T1000 (cell line): ENCODE data around the gene CD2.

Source experiments
- DNase-seq: peaks from one replicate; lab custom pipeline; 2025; ENCODE audit warnings: mixed read lengths; lab: John Stamatoyannopoulos, UW

Gene CD2

DNA sequence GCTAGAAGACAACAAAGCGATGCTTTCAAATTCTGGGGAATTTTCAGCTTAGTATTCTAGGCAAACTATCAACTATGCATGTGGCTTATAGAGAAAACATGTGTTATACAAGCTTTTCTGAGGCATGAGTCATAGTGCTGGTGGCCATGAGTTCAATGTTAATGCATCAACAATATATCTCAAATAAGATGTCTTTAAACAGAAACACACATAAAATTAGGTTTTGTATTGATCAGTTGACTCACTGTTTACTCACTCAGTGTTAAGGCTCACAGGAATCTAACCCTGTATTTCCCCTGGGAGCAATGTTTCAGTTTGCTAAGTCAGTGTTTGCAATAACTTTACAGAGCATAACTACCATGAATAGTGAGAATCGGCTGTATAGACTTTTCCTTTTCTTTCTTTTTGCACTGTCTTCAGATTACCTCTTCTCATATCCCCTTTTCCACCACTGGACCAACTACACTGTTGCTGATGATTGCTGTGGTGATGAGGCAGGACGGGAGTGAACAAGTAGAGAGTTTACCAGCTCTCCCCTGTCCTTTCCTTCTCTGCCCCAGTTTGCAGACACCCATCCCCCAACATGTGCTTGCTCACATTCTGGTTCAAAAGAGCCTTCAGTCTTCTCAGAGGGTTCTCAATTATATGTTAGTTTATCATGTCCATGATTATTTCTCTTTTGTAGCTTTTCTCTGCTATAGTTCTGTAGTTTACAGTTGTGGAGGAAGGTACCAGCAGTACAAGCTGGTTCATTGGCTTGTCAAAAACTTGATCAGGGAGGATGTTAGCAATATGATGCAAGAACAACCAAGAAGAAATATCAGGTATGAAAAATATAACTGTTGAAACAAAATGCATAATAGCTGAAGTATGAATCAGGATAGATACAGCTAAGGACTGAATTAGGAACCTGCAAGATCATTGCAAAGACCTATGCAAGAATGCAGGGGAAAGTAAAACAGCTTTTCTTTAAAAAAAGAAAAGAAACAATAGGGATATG lies 23.9 kb downstream of the CD2 start:
- DNase-seq: peak; percentile 34

DNA sequence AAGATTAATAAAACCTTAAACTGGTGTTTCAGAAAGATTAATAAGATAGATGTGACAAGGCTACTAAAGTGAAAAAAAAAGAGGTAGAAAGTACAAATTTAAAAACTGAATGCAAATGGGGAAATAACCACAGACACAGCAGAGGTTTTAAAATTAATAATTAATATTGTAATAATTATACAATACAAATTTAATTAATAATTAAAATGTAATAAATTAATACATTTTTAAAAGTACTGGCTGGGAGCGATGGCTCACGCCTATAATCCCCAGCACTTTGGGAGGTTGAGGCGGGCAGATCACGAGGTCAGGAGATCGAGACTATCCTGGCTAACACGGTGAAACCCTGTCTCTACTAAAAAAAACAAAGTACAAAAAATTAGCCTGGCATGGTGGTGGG lies 26.8 kb downstream of the CD2 start:
- DNase-seq: no peak

DNA sequence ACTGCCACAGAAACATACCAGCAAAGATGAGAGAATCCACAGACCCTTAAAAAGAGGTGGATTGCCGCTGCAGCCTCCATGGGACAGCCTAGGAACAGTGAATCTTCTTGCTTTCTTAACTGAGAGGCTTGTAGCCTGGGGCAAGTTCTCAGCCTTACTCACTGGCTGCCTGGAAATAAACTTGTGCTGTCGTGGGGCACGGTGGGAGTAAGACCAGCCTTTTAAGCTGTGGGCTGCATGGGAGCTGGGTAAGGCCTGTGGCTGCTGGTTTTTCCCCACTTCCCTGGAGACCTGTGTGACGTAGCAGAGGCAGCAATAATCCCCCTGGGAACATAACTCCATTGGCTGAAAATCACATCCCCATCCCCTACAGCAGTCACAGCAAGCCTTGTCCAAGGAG lies 30.8 kb downstream of the CD2 start:
- peak; percentile 38 for DNase-seq

DNA sequence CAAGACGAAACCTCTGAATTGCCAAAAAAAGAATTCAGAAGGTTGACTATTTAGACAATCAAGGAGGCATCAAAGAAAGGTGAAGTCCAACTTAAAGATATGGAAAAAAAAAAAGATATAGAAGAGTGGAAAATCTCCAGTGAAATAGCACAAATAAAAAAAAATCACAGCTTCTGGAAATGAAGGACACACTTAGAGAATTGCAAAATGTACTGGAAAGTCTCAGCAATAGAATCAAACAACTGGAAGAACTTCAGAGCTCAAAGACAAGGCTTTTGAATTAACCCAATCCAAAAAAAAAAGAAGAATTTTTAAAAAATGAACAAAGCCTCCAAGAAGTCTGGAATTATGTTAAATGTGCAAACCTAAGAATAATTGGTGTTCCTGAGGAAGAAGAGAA lies 31.8 kb downstream of the CD2 start:
- DNase-seq: no peak

DNA sequence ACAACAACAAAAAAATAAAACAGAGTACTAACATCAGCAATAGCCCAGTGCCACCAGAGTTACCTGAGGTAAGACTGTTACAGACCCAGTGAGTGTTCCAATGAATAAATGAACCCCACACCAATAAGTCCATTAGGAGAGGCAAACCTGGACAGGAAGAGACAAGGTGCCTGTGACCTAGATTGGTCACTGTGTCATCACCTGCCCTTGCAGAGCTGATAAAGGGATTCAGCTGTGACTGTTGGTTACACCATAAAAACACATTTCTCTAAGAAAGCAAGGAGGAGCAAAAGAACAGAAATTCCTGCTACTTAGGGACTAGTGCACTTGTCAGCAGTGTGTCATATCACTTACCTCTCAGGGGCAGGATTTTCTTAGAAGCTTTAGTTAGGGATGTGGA lies 37.5 kb downstream of the CD2 start:
- DNase-seq: no peak

DNA sequence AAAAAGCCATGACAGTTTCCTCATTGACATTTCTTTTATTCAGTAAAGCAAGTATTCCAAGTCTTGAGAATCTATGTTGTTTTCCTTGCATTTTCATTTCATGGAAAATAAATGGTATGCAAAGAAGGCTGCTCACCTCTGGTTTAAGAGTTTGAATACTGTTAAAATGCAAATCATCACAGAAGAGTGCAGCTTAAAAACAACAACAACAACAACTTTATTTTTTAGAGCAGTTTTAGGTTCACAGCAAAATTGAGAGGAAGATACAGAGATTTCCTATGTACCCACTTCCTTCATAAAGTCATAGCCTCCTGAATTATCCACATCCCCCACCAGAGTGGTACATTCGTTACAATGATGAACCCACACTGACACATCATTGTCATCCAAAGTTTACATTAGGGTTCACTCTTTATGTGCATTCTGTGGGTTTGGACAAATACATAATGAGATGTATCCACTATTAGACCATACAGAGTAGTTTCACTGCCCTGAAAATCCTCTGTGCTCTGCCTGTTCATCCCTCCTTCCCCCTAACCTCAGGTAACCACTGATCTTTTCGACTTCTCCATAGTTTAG lies 39.2 kb downstream of the CD2 start:
- no peak for DNase-seq

DNA sequence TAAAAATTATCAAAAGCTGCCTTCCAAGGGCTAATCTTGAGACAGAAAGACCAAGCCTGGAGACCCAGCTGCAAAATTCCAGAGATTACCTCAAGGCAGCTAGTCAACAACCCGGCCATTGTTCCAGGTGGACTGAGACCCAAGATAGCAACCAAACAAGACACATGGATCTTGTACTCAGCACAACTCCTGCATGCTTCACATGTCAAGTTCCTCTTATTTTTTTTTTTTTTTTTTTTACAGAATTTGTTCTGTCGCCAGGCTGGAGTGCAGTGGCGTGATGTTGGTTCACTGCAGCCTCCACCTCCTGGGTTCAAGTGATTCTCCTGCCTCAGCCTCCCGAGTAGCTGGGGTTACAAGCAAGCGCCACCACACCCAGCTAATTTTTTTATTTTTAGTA lies 40.1 kb downstream of the CD2 start:
- DNase-seq: no peak

DNA sequence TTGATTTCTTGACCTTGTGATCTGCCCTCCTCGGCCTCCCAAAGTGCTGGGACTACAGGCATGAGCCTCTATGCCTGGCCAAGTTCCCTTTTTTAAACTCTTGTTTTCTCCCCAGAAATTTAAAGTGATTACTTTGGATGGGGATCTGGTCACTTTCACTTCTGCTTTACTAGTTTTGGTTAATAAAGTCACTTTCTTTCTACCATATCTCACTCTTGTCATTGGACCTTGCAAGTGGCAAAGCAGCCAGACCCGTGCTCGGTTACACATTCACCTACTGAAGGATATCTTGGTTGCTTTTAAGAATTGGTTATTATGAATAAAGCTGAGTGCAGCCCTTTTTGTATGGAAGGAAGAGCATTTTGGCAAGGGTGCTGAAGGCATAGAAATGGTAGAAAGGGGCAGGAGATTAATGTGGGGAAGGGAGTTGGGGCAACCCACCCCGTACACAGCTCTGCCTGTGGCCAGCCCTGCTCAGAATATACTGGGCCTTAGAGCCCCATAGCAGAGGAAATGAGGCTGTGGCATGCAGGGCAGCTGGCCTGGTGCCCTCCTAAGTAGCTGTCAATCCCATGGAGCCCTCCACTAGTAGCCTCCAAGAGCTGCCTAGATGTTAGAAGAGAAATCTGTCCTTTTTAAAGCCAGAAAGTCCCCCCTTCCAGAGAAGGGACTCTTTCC lies 40.7 kb downstream of the CD2 start:
- no peak for DNase-seq

DNA sequence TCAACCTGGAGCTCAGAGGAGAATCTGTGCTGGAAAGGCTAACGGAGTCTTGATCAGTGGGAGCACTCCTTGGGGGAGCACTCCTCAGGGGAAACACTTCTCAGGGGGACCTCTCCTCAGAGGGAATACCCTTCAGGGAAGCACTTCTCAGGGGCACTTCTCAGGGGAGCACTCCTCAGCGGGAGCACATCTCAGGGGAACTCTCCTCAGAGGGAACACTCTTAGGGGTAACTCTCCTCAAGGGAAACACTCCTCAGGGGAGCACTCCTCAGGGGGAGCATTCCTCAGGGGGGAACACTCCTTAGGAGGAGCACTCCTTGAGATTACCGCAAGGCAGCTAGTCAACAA lies 41.2 kb downstream of the CD2 start:
- DNase-seq: no peak

DNA sequence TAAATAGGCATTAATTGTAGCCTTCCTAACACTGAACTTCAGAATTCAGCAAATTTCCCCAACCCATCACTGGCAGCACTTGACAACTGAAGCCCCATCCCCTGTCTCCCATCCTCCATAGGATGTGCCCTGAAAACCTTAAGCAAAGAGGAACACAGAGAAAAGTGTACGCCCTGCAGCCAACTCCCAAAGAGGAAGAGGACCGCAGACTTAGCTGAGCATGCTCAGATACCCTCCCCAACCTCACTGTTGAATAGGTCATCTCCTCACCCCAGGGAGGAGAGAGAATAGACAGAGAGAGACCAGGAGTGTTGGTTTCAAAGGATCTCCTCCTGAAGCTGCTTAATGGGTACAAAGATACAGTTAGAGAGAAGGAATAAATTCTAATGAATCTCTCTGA lies 50.5 kb downstream of the CD2 start:
- no peak for DNase-seq

DNA sequence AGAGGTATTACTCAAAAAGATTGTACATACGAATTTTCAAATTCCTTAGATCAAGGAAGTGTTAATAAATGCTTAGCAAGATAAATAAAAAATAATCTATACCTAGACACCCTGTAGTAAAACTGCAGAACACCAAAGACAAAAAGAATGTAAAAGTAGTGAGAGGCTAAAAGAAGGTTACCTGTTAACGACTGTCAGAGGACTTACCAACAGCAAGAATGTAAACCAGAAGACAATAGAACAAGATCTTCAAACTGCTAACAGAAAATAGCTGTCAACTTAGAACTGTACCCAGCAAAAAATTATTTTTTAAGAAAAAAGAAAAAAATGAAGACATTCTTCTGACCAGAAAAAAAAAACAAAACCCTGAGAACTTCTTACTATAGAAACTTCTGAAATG lies 51.2 kb downstream of the CD2 start:
- no peak for DNase-seq

DNA sequence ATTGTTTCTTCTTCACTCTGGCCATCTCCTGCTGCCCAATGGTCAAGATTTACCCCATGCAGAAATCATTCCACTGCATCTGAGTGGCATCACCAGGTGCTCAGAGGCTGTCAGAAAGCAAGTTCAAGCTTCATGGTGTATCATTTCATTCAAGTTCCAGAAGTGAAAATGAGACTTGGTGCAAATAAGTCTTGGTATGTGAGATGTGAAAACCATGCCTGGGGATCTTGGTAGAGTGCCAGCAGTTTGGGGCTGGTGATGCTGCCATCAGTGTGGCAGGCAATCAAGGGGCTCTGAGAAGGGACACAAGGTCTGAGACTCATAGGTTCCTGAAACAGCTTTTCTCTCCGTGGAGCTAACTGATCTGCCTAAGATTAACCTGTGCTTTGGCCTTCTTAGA lies 52.0 kb downstream of the CD2 start:
- no peak for DNase-seq

DNA sequence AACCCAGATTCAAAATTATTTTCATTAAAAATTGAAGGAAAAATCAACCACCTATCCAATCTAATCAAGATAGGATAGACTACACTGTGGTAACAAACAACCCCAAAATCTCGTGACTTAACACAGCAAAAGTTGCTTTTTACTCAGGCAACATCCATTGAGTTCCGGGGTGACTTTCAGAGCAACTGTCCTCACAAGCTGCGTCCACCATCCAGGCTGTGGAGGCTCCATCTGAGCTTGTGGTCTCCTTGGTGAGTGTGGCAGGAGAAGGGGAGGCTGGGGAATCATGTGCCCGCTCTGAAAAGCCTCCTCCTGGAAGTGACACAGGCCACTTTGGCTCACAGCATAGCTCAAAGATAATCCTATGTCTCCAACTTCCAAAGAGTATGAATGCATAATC lies 52.4 kb downstream of the CD2 start:
- DNase-seq: no peak

DNA sequence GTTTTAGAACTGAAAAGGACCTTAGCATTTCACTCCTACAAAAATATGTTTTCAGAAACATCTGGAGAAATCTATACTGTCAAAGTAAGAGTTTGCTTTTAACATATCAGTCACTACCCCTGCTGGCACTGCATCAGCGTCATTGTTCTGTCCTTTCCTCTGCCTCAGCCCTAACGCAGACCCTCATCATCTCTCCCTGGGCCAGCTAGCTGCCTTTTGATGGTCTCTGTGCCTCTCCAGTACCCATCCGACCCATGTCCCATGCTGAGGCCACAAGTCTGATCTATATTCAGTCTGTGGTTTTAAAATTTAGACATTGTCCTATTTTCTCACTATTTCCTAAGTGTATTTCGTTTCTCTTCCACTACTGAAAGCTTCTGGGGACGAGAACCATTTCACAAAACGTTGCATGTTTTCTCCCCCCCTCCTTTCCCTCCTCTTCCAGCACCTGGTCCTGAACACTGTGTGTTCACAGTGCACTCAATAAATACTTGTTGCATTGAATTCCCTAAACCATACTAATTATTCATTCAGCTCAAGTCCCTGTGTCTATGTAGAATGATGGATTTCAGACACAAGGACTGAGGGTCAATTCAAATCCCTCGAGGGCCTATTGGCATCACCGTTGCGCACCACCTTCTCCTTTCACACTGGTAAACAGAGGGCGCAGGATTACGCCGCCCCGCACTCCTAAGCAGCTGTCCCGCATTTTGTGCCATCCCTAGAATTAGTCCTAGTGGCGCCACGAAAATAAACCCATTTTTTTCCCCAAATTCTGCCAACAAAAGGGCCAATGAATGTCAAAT lies 53.4 kb downstream of the CD2 start:
- DNase-seq: no peak

DNA sequence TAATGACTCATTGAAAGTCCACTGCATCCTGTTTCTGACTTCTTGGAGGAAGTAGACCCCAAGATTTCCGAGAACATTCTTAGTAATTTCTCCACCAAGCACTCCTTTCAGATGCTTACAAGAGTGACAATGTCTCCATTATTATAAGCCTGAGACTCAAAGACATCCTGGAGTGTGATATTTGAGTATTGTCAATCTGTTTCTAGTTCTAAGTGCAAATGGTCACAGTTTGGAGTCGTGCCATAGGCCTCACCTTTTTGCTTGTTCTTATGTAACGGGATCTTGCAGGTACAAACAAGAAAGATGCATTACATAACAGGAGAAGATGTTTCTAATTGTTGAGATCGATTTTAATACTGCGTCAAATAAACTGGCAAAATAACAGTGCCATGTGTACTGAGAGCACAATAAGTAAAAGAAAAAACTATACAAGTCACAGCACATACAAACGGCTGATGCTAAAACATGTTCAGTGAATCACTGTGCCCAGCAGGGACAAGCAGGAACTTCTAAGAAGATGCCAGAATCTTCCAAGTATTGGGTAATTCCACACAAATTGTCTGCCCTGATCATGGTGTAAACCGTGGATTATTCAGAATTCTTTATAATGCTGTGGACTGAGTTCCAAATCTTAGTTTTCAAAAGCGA lies 54.1 kb downstream of the CD2 start:
- no peak for DNase-seq

DNA sequence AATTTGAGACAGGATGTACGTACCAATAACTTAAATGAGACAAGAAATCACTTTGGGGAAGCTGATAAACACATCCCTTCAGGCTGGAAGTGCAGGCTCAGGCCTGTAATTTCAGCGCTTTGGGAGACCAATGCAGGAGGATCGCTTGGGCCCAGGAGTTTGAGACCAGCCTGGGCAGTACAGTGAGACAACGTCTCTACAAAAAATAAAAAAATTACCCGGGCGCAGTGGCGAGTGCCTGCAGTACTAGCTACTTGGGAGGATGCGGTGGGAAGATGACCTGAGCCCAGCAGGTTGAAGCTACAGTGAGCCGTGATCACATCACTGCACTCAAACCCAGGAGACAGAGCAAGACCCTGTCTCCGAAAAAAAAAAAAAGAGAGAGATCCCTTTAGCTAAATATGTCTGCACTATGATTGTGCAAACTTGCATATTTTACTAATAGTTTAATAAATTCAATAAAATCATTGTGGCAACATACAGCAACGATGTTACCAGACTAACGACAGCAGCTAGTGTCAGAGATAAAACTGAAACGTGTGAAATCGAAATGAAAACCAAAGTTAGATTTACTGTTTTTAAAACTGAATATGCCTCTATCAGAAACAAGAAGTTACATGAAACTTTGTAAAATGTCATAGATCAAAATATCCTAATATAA lies 54.7 kb downstream of the CD2 start:
- DNase-seq: no peak

DNA sequence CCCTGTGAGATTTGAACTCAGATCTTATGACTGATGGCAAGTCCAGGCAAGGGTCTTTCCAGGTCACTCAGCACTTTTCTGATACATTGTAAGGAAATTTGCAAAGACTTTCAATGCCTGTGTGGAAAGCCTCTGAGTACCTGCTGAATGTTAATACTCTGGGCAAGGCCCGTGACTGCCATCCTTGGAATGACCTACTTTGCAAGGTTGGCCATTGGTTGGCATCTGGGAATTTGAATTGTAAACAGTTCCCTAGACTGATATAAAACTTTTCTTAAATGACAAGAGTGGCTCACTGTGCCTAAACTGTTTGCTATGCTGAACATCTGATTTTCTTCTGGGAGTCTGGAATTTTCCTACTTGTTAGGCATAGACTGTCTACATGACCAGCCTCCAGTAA lies 57.1 kb downstream of the CD2 start:
- DNase-seq: no peak

DNA sequence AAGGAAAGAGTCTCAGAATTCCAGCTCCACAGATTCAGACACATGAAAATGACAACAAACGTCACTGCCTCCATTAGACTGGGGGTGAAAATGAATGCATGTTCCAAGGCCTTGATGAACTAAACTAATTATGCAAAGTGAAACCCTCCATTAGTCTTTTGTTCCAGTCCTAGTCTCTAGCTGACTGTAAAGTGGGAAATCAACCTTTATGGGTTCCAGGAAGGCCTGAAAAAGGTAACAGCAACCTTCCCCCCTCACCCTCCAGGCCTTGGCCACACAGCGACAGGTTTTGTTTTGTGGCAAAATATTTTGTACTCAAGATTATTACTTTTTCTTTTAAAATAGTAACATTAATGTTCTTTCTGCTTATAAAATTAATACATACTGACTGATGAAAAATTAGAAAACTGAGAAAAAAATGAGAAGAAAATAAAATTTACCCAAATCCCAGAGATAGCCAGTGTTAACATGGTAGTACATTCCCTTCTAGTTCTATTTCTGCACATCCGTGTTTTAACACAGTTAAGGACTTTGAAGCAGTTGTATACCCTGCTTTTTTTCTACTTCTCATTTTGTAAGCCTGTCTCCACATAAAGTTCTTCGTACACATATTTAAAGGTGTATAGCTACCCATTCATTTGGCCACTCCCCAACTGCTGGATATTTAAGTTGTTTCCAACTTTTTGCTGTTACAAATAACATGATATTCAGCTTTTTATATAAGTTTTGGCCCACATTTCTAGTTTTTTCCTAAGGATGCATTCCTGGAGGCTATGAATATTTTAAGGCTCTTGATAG lies 60.9 kb downstream of the CD2 start:
- DNase-seq: no peak

DNA sequence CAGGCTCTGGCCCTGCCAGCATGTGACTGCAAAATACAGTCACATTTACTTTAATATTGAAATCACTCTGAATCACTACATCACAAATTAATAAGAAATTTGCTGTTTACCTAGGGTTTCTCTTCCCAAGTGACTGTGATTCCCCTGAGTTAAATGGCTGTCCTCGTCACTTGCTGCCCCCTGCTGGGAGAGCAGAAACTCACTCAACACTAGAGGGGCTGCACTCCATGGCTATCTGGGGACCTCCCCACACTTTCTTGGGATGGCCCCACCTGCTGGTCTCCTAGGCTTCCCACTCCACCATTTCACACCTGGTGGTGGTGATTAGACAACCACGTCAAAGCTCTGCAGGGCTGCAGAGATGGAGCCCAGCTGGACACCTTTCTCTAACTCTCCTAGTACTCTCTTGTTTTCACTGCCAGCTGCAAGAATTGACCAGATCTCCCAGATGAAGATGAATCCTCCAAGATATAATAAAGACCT lies 63.4 kb downstream of the CD2 start:
- DNase-seq: no peak
